GM12878 (cell line): ENCODE measurements around the gene ASIC5. TPM values are rescaled to one million over a fixed set of nuclear protein-coding genes. Genes with fewer than 3 reads are reported as not detected.

Experiments used
- ATAC-seq: fragments of 200-7000 bp; cut with Tn5 transposase; 3 replicates; pipeline ENCODE4 v1.9.1; 2020; ENCODE audit warnings: mild to moderate bottlenecking, moderate library complexity
- BruUV-seq: library from RNA; stranded (reverse); fragments of 400-500 nt; replicated peaks from 2 replicates; lab custom pipeline; 2021; lab: Mats Ljungman, UMichigan
- CTCF ChIA-PET: fragments of 300-600 bp; sonication (Branson Sonifier 250); formaldehyde crosslinking; extraction: SDS; loops from one replicate; lab custom pipeline; 2021; ENCODE audit warnings: inconsistent platforms; lab: Yijun Ruan, JAX
- POLR2A ChIA-PET: fragments of 350-600 bp; formaldehyde crosslinking; extraction: SDS; loops from one replicate; lab custom pipeline; 2021; ENCODE audit warnings: inconsistent platforms; lab: Charles Lee
- RAD21 ChIA-PET: fragments of 300-600 bp; sonication (Branson Sonifier 250); formaldehyde crosslinking; loops from one replicate; lab custom pipeline; 2023; ENCODE audit warnings: antibody characterized with exemption; ENCODE audit not compliant: unreplicated experiment; lab: Charles Lee
- SMC1A ChIA-PET: fragments of 300-600 bp; sonication (Branson Sonifier 250); formaldehyde crosslinking; loops from one replicate; lab custom pipeline; 2023; ENCODE audit not compliant: unreplicated experiment, uncharacterized antibody; lab: Charles Lee
- DNase-seq: peaks from one replicate; pipeline ENCODE4 v3.0.0-alpha.2; 2011; ENCODE audit warnings: low read depth, low spot score
- FAIRE-seq: peaks from 3 replicates; lab custom pipeline; 2011; peaks lifted over from hg19 to GRCh38; lab: Jason Lieb, UNC
- H2AFZ ChIP-seq: 2 replicates; pipeline ENCODE4 v1.6.0; 2011; ENCODE audit warnings: low read depth, low read length, control low read depth; ENCODE audit not compliant: control insufficient read depth
- H3K27ac ChIP-seq: 2 replicates; pipeline ENCODE4 v1.5.1; 2011; ENCODE audit warnings: control low read depth; ENCODE audit not compliant: control insufficient read depth, insufficient read depth
- H3K27me3 ChIP-seq, 2 experiments: replicated peaks in 1 of 2; 2 replicates each; pipeline versions ENCODE4 v1.6.0 to v1.6.1; 2011; ENCODE audit warnings: low read length in 1 of 2; ENCODE audit not compliant: control insufficient read depth in 2 of 2, insufficient read depth in 2 of 2
- H3K36me3 ChIP-seq, 2 experiments: 2 replicates each; pipeline ENCODE4 v1.5.1; 2011; ENCODE audit warnings: low read length in 1 of 2; ENCODE audit not compliant: control insufficient read depth in 2 of 2, insufficient read depth in 2 of 2
- H3K4me1 ChIP-seq: 2 replicates; pipeline ENCODE4 v1.6.1; 2011; ENCODE audit warnings: mild to moderate bottlenecking, low read length, moderate library complexity, mixed read lengths; ENCODE audit not compliant: control insufficient read depth, insufficient read depth
- H3K4me2 ChIP-seq: 2 replicates; pipeline ENCODE4 v1.6.0; 2011; ENCODE audit warnings: control low read depth; ENCODE audit not compliant: control insufficient read depth, insufficient read depth
- H3K4me3 ChIP-seq: fragments of 200-600 bp; sonication (generic); 2 replicates; pipeline ENCODE4 v1.5.1; 2016
- H3K79me2 ChIP-seq: 2 replicates; pipeline ENCODE4 v1.6.0; 2011; ENCODE audit warnings: low read length; ENCODE audit not compliant: control insufficient read depth, insufficient read depth
- H3K9ac ChIP-seq: 2 replicates; pipeline ENCODE4 v1.8.0; 2011; ENCODE audit warnings: low read length, control low read depth, mixed read lengths; ENCODE audit not compliant: control insufficient read depth, insufficient read depth
- H3K9me3 ChIP-seq: replicated peaks from 3 replicates; pipeline ENCODE4 v1.5.1; 2011; ENCODE audit warnings: mild to moderate bottlenecking, low read length; ENCODE audit not compliant: control insufficient read depth, insufficient read depth
- H4K20me1 ChIP-seq: 2 replicates; pipeline ENCODE4 v1.6.0; 2011; ENCODE audit not compliant: control insufficient read depth, insufficient read depth
- ESRRA ChIP-seq: IDR thresholded peaks from 2 replicates; pipeline ENCODE4 v1.6.1; 2012; ENCODE audit warnings: mild to moderate bottlenecking, low read length, improper control_type of control experiment
- HDGF ChIP-seq: fragments of 450-650 bp; IDR thresholded peaks from 2 replicates; pipeline ENCODE4 v1.6.1; 2016; ENCODE audit warnings: antibody characterized with exemption
- JUND ChIP-seq: IDR thresholded peaks from 2 replicates; pipeline ENCODE4 v1.6.1; 2012; ENCODE audit warnings: low read depth, mild to moderate bottlenecking, low read length, improper control_type of control experiment, moderate library complexity
- MEF2A ChIP-seq: IDR thresholded peaks from 2 replicates; pipeline ENCODE4 v1.6.1; 2011; ENCODE audit warnings: low read depth, mild to moderate bottlenecking, low read length, moderate library complexity; ENCODE audit not compliant: insufficient read depth
- NRF1 ChIP-seq: conservative IDR thresholded peaks from 2 replicates; pipeline ENCODE4 v1.6.1; 2011; ENCODE audit warnings: mild to moderate bottlenecking, low read depth, low read length, improper control_type of control experiment
- PML ChIP-seq: IDR thresholded peaks from 2 replicates; pipeline ENCODE4 v1.6.1; 2012; ENCODE audit warnings: low read length, inconsistent platforms
- RAD51 ChIP-seq: fragments of 450-650 bp; IDR thresholded peaks from 2 replicates; pipeline ENCODE4 v1.6.1; 2016; ENCODE audit warnings: moderate library complexity, mild to moderate bottlenecking, inconsistent platforms
- SIN3A ChIP-seq: IDR thresholded peaks from 2 replicates; pipeline ENCODE4 v1.6.1; 2012; ENCODE audit warnings: low read depth, low read length, improper control_type of control experiment
- SMAD1 ChIP-seq: fragments of 450-650 bp; IDR thresholded peaks from 2 replicates; pipeline ENCODE4 v1.6.1; 2018; ENCODE audit warnings: mild to moderate bottlenecking, low read depth; ENCODE audit not compliant: partially characterized antibody
- SPI1 ChIP-seq: IDR thresholded peaks from 2 replicates; pipeline ENCODE4 v1.6.1; 2011; ENCODE audit warnings: low read depth, mild to moderate bottlenecking, low read length, moderate library complexity, borderline replicate concordance; ENCODE audit not compliant: insufficient read depth
- WGBS: methylation state at CpG from one replicate; pipeline ENCODE4 v1.1.6; 2016; ENCODE audit warnings: low lambda C conversion rate; ENCODE audit not compliant: insufficient replicate concordance, insufficient coverage; ENCODE audit errors: missing lambda C conversion rate; 5-methylcytosine and 5-hydroxymethylcytosine counted together
- in situ Hi-C: fragments of 300-500 bp; cut with MboI; formaldehyde crosslinking; loops from 9 replicates; pipeline ENCODE4 v1.14.3; 2018; ENCODE audit warnings: mixed read lengths
- intact Hi-C: fragments of 100-400 bp; cut with micrococcal nuclease; formaldehyde crosslinking; loops from one replicate; pipeline ENCODE4 v1.14.2; 2022; ENCODE audit not compliant: unreplicated experiment
- polyA plus RNA-seq, 11 experiments: library from polyadenylated mRNA; depleted of rRNA in 4 of 11; unstranded in 6 of 11; stranded (reverse) in 5 of 11; fragments of >200 nt; fragmentation: Nextera tagmentation in 4 of 11; fragmentation: Illumina TruSeq in 1 of 11; extraction: Ambion mirVana in 4 of 11; extraction: Trizol in 1 of 11; gene quantifications; 1 replicate in 1 of 11; 2 replicates in 10 of 11; pipeline versions ENCODE4 v1.2.1 to v1.2.3, GENCODE V29; 2011 to 2016; ENCODE audit warnings: inconsistent platforms in 2 of 11, missing spikeins in 2 of 11, low read depth in 1 of 11
- total RNA-seq, 4 experiments: library from RNA; depleted of rRNA in 3 of 4; stranded (reverse); fragments of >200 nt in 3 of 4; fragmentation: Illumina TruSeq in 1 of 4; extraction: Trizol in 1 of 4; gene quantifications; 2 replicates each; pipeline versions ENCODE4 v1.2.1 to v1.2.3, GENCODE V29; 2013 to 2021
- TF ChIP-seq, protein P1 (sequence below): fragments of 450-650 bp; IDR thresholded peaks from 2 replicates; pipeline ENCODE4 v1.6.1; 2018; ENCODE audit warnings: mild to moderate bottlenecking, low read depth, moderate library complexity; ENCODE audit not compliant: partially characterized antibody
- TF ChIP-seq, protein P2 (sequence below): fragments of 150-350 bp; IDR thresholded peaks from 2 replicates; pipeline ENCODE4 v1.6.1; 2014; ENCODE audit warnings: mild to moderate bottlenecking, low read depth, low read length
- TF ChIP-seq, protein P3 (sequence below): fragments of 450-650 bp; formaldehyde crosslinking; IDR thresholded peaks from 2 replicates; pipeline ENCODE4 v1.4.0; 2022; ENCODE audit warnings: mild to moderate bottlenecking, moderate library complexity

Gene ASIC5
- total and polyA plus RNA-seq, 10 of the 15 experiments (the other 5 are each of a cell fraction or from before 2014, with no cell fraction given), result not detected

DNA sequence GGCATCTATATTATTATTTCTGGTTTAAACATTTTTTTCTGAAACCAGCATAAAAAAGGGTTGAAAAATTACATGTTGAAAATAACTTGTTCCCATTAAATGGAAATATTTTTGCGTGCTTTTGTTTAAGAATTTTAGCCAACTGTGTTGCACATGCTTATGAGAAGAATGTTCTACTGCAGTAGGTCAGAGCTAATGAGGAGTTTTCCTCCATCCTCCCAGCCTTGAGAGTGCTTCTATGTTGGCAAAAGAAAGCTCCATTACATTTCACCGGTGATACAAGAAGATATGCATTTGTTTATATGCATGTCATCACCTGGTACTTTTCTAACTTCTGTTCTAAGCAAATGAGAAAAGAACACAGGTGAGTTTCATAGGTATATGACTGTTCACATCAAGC, 23.9 kb upstream of the ASIC5 start (continued):
- TF ChIP-seq, protein P1, sequence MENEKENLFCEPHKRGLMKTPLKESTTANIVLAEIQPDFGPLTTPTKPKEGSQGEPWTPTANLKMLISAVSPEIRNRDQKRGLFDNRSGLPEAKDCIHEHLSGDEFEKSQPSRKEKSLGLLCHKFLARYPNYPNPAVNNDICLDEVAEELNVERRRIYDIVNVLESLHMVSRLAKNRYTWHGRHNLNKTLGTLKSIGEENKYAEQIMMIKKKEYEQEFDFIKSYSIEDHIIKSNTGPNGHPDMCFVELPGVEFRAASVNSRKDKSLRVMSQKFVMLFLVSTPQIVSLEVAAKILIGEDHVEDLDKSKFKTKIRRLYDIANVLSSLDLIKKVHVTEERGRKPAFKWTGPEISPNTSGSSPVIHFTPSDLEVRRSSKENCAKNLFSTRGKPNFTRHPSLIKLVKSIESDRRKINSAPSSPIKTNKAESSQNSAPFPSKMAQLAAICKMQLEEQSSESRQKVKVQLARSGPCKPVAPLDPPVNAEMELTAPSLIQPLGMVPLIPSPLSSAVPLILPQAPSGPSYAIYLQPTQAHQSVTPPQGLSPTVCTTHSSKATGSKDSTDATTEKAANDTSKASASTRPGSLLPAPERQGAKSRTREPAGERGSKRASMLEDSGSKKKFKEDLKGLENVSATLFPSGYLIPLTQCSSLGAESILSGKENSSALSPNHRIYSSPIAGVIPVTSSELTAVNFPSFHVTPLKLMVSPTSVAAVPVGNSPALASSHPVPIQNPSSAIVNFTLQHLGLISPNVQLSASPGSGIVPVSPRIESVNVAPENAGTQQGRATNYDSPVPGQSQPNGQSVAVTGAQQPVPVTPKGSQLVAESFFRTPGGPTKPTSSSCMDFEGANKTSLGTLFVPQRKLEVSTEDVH, result no peak
- TF ChIP-seq RAD51 (no peak), SIN3A (no peak)

DNA sequence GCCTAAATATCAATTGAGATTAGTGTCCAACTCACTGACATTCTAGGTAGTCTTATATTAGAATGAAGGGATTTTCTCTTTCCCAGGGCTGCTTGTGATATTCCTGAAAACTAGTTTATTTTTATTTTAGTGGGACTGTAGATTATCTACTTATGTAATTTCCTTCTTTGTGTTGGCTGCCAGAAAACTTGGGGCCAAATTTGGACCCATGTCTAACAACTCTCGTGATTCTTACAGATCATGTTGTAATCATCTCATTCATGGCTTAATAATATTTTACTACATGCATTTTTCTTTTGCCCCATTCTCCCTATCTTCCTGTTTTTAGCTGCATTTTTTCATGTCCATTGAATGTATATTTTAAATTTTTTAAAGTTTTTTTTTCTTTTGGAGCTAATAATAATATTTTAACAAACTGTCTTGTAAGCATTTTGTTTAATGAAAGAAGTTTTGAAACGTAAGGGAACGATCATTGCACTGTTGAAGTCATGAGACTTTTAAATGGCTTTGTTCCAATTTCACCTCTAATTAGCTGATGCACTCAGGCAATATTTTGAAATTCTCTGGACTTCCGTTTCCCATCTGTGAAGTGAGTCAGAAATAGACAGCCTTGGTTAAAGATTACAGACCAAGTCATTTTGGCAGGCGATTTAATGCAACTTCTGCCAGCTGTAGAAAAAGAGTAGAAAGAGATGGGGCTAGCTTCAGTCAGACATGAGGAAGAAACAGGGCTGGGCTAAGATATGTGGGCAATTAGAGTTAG, 23.1 kb upstream of the ASIC5 start:
- in situ Hi-C loops (no loop called here), intact Hi-C loops (loop anchor here (5.0 kb wide), 2 partner anchors 77 to 308 kb away; no protein-coding TSS in a partner anchor)
- no peaks in the 10 kb centered on the region for H3K36me3 ChIP-seq
- POLR2A ChIA-PET, result interaction anchor here (0.5 to 2.1 kb wide), 7 partner anchors 9 to 198 kb away, joined by 3 to 7 read pairs (median 3); no protein-coding TSS in a partner anchor
- H3K27ac ChIP-seq, result no peak overlapping the region
- H2AFZ ChIP-seq, result no peak overlapping the region
- no peaks in the 10 kb centered on the region for H4K20me1 ChIP-seq
- SMC1A ChIA-PET, result interaction anchor here (0.6 to 2.9 kb wide), 13 partner anchors 8 to 259 kb away, joined by 3 to 13 read pairs (median 4); partner anchors contain the start of gene TDO2
- peak; percentile 58 for DNase-seq
- no peaks in the 10 kb centered on the region for H3K79me2 ChIP-seq
- CTCF ChIA-PET, result interaction anchor here (0.7 to 1.6 kb wide), 5 partner anchors 32 to 447 kb away, joined by 3 to 5 read pairs (median 4); no protein-coding TSS in a partner anchor
- H3K9ac ChIP-seq, result no peak overlapping the region
- peak; percentile 98 for ATAC-seq
- no peak overlapping the region for H3K4me3 ChIP-seq
- no peaks in the 10 kb centered on the region for H3K4me1 ChIP-seq
- no peak overlapping the region for H3K4me2 ChIP-seq
- H3K27me3 ChIP-seq, result no peaks in the 10 kb centered on the region
- RAD21 ChIA-PET, result interaction anchor here (0.9 to 1.9 kb wide), 8 partner anchors 8 to 85 kb away, joined by 3 to 12 read pairs (median 4); partner anchors contain the start of genes CTSO and TDO2
- no peak for FAIRE-seq
- WGBS, result 4% methylated on average over 5 of the region's 5 CpGs
- H3K9me3 ChIP-seq, result no peaks in the 10 kb centered on the region
- BruUV-seq, result no TSS peak
- peak; percentile 37; the same call in 1 of the 2 replicates for TF ChIP-seq SPI1
- peak; percentile 85 for TF ChIP-seq SMAD1
- TF ChIP-seq, protein P2, sequence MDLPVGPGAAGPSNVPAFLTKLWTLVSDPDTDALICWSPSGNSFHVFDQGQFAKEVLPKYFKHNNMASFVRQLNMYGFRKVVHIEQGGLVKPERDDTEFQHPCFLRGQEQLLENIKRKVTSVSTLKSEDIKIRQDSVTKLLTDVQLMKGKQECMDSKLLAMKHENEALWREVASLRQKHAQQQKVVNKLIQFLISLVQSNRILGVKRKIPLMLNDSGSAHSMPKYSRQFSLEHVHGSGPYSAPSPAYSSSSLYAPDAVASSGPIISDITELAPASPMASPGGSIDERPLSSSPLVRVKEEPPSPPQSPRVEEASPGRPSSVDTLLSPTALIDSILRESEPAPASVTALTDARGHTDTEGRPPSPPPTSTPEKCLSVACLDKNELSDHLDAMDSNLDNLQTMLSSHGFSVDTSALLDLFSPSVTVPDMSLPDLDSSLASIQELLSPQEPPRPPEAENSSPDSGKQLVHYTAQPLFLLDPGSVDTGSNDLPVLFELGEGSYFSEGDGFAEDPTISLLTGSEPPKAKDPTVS, result no peak
- TF ChIP-seq NRF1, result no peak
- TF ChIP-seq RAD51, result no peak
- peak; percentile 45; the same call in 1 of the 2 replicates for TF ChIP-seq JUND
- TF ChIP-seq HDGF, result no peak
- TF ChIP-seq, protein P3, sequence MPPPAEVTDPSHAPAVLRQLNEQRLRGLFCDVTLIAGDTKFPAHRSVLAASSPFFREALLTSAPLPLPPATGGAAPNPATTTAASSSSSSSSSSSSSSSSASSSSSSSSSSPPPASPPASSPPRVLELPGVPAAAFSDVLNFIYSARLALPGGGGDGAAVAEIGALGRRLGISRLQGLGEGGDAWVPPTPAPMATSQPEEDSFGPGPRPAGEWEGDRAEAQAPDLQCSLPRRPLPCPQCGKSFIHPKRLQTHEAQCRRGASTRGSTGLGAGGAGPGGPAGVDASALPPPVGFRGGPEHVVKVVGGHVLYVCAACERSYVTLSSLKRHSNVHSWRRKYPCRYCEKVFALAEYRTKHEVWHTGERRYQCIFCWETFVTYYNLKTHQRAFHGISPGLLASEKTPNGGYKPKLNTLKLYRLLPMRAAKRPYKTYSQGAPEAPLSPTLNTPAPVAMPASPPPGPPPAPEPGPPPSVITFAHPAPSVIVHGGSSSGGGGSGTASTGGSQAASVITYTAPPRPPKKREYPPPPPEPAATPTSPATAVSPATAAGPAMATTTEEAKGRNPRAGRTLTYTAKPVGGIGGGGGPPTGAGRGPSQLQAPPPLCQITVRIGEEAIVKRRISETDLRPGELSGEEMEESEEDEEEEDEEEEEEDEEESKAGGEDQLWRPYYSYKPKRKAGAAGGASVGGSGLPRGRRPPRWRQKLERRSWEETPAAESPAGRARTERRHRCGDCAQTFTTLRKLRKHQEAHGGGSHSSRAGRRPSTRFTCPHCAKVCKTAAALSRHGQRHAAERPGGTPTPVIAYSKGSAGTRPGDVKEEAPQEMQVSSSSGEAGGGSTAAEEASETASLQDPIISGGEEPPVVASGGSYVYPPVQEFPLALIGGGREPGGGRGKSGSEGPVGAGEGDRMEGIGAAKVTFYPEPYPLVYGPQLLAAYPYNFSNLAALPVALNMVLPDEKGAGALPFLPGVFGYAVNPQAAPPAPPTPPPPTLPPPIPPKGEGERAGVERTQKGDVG (CRISPR knock-in tag), result no peak
- no peak for TF ChIP-seq ESRRA
- TF ChIP-seq PML, result no peak
- TF ChIP-seq MEF2A, result no peak
